ENCODE results near the gene KLHDC7A. TPM values are rescaled to one million over a fixed set of nuclear protein-coding genes. Genes with fewer than 3 reads are reported as not detected.

The KLHDC7A gene
- polyA plus RNA-seq, 3 donors, result not detected

DNA sequence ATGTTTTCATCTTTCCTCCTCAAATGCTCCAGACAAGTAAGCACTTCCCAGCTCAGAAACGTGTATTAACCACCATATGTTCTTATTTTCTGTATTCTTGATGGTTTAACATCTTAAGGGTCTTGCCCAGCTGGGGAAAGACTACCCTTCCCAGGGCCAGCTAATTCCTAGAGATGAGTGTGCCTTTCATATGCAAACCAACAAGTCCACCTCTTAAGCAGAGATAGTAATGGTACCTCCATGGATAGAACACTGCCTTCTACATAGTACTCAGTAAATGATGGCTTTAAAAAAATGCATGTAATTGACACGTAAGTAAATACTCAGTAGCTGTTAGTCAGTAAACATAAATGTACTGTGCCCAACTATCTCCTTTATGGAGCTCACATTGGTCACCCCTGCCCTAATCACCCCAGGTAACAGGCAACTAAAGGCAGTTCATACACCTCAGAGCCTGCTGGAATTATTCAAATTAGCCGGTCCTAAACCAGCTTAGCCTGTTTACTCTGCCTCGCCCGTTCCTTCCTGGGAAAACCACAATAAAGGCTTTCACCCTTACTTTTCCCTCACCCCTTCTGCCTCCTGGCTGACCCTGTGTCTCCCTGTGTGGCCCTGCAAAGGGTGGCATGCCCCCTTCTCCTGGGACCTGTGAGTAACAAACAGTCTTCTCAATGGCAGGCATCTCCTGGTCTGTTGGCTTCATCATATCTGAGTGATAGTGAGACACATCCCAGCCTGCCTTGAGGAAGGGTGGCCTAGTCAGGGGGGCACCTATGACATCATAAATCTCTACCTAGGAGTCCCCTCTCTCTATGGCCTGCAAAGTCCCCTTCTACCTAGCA is 40.1 kb upstream of the KLHDC7A start:
- Mint-ChIP-seq H3K4me3 (no peak overlapping the region), H3K27me3 (ENCODE audit: low read depth in 3 of 3) (peaks cover 1 to 5% (median 2%) of the 10 kb centered on the region in 3 donors)
- 41% methylated on average over 3 of the region's 5 CpGs for WGBS (ENCODE audit: insufficient coverage)

DNA sequence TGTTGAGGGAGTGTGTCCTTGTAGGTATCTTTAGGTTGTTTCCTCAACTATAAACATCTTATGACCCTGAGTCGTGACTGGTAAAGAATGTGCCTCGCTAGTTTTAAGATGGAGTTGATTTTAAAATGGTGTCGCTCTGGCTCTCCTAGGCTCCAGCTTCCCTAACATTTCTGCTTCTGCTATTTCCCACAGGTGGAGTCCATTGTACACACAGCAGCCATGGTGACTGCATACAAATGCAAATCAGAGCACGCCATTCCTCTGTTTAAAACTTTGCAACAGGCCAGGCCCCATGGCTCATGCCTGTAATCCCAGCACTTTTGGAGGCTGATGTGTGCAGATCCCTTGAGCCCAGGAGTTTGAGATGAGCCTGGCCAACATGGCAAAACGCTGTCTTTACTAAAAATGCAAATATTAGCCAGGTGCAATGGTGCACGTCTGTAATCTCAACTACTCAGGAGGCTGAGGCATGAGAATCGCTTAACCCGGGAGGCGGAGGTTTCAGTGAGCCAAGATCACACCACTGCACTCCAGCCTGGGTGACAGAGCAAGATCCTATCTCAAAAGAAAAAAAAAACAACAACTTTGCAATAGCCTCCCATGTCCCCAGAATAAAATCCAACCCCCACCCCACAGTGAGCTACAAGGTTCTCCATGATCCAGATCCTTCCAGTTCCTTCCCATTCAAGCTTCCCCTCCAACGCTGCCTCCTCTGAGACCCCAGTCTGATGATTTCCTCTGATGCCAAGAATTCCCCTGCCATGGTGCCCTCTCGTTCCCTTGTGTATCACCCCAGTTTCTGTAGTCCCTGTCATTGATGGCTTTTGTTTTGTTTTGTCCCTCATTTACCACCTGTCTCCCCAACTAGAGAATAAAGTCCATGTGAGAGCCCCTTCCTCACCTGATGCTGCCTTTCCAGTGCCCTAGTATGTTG is 36.9 kb upstream of the KLHDC7A start:
- no peaks in the 10 kb centered on the region for H3K4me1 ChIP-seq (ENCODE audit: control insufficient read depth in 1 of 2, insufficient read depth in 2 of 2, low read length in 2 of 2)
- no peaks in the 10 kb centered on the region for H3K9me3 ChIP-seq (replicated peaks in 1 of 2; ENCODE audit: control insufficient read depth in 1 of 2, insufficient read depth in 1 of 2, low read length in 2 of 2)
- no peaks in the 10 kb centered on the region for H3K27me3 ChIP-seq (ENCODE audit: control insufficient read depth in 2 of 2, insufficient read depth in 2 of 2, low read length in 2 of 2)
- TF ChIP-seq, protein P1, sequence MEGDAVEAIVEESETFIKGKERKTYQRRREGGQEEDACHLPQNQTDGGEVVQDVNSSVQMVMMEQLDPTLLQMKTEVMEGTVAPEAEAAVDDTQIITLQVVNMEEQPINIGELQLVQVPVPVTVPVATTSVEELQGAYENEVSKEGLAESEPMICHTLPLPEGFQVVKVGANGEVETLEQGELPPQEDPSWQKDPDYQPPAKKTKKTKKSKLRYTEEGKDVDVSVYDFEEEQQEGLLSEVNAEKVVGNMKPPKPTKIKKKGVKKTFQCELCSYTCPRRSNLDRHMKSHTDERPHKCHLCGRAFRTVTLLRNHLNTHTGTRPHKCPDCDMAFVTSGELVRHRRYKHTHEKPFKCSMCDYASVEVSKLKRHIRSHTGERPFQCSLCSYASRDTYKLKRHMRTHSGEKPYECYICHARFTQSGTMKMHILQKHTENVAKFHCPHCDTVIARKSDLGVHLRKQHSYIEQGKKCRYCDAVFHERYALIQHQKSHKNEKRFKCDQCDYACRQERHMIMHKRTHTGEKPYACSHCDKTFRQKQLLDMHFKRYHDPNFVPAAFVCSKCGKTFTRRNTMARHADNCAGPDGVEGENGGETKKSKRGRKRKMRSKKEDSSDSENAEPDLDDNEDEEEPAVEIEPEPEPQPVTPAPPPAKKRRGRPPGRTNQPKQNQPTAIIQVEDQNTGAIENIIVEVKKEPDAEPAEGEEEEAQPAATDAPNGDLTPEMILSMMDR (IDR thresholded peaks at IDR 0.05), result no peak
- H3K27ac ChIP-seq (ENCODE audit: low read depth in 1 of 2, low read length in 2 of 2), result no peak overlapping the region
- H3K27ac Mint-ChIP-seq, result no peak overlapping the region
- H2AFZ ChIP-seq (ENCODE audit: insufficient read depth, low read depth, low read length, poor library complexity, severe bottlenecking), result no peak overlapping the region
- H3K4me3 ChIP-seq (replicated peaks in 1 of 3; ENCODE audit: low read depth in 2 of 3, low read length in 3 of 3), result no peak overlapping the region
- no peaks in the 10 kb centered on the region for H3K4me1 Mint-ChIP-seq
- no peaks in the 10 kb centered on the region for H3K79me2 ChIP-seq (ENCODE audit: insufficient read depth, low read length)
- no peak overlapping the region for H3K4me3 Mint-ChIP-seq
- peaks cover 1 to 3% (median 2%) of the 10 kb centered on the region in 3 donors for H3K27me3 Mint-ChIP-seq (ENCODE audit: low read depth in 3 of 3)
- intact Hi-C loops (cut with micrococcal nuclease), result no loop called here
- peaks cover 0 to 10% (median 5%) of the 10 kb centered on the region in 7 donors for H3K9me3 Mint-ChIP-seq
- H3K36me3 ChIP-seq (replicated peaks in 1 of 2; ENCODE audit: control insufficient read depth in 1 of 2, insufficient read depth in 2 of 2, low read length in 2 of 2), result no peaks in the 10 kb centered on the region
- no peak for DNase-seq
- no peak overlapping the region for H3K9ac ChIP-seq (ENCODE audit: insufficient read depth, low read length, poor library complexity, severe bottlenecking)
- 82% methylated on average over 8 of the region's 11 CpGs for WGBS (ENCODE audit: insufficient coverage)
- no peak overlapping the region for H3K4me2 ChIP-seq (replicated peaks; ENCODE audit: extremely low read depth, low read length, poor library complexity, severe bottlenecking)
- no peaks in the 10 kb centered on the region for H4K20me1 ChIP-seq (ENCODE audit: insufficient read depth, low read length)
- H3K36me3 Mint-ChIP-seq, result no peaks in the 10 kb centered on the region

More for the DNA sequence above, 40.1 kb upstream of the KLHDC7A start:
- Histone ChIP-seq H3K9ac (ENCODE audit: insufficient read depth, low read length, poor library complexity, severe bottlenecking) (no peak overlapping the region), H3K4me1 (ENCODE audit: control insufficient read depth in 1 of 2, insufficient read depth in 2 of 2, low read length in 2 of 2) (no peaks in the 10 kb centered on the region), H4K20me1 (ENCODE audit: insufficient read depth, low read length) (no peaks in the 10 kb centered on the region), H3K9me3 (replicated peaks in 1 of 2; ENCODE audit: control insufficient read depth in 1 of 2, insufficient read depth in 1 of 2, low read length in 2 of 2) (peaks cover 0 to 2% of the 10 kb centered on the region in 2 donors), H3K4me3 (replicated peaks in 1 of 3; ENCODE audit: low read depth in 2 of 3, low read length in 3 of 3) (no peak overlapping the region), H2AFZ (ENCODE audit: insufficient read depth, low read depth, low read length, poor library complexity, severe bottlenecking) (no peak overlapping the region), H3K79me2 (ENCODE audit: insufficient read depth, low read length) (no peaks in the 10 kb centered on the region), H3K4me2 (replicated peaks; ENCODE audit: extremely low read depth, low read length, poor library complexity, severe bottlenecking) (no peak overlapping the region), H3K27ac (ENCODE audit: low read depth in 1 of 2, low read length in 2 of 2) (no peak overlapping the region), H3K27me3 (ENCODE audit: control insufficient read depth in 2 of 2, insufficient read depth in 2 of 2, low read length in 2 of 2) (no peaks in the 10 kb centered on the region), H3K36me3 (replicated peaks in 1 of 2; ENCODE audit: control insufficient read depth in 1 of 2, insufficient read depth in 2 of 2, low read length in 2 of 2) (no peaks in the 10 kb centered on the region)
- no peaks in the 10 kb centered on the region for H3K36me3 Mint-ChIP-seq
- no peak overlapping the region for H3K27ac Mint-ChIP-seq
- intact Hi-C loops (cut with micrococcal nuclease), result no loop called here
- H3K9me3 Mint-ChIP-seq, result peaks cover 5 to 14% (median 10%) of the 10 kb centered on the region in 7 donors
- TF ChIP-seq, protein P1 (IDR thresholded peaks at IDR 0.05), result no peak
- no peaks in the 10 kb centered on the region for H3K4me1 Mint-ChIP-seq
- DNase-seq, result no peak
